ENCODE data around the gene TEX12. TPM values are rescaled to one million over a fixed set of nuclear protein-coding genes. Genes with fewer than 3 reads are reported as not detected.
"Not testable (repeated sequence)": the region's sequence is repeated elsewhere in the genome, so short reads cannot be mapped to it uniquely, and the experiment has no call there.

TEX12 gene
- total RNA-seq, 1 donor from 2014 or later = not detected

GRCh38 chr11:112182867-112183266, 15.7 kb downstream of the TEX12 start:
- no peaks in the 10 kb centered on the region for H3K4me1 ChIP-seq
- no peak overlapping the region for H3K27ac ChIP-seq
- no peak overlapping the region for H3K4me3 ChIP-seq
- no peak for DNase-seq
- ATAC-seq = no peak
- H3K27me3 ChIP-seq (ENCODE audit: low read depth) = no peaks in the 10 kb centered on the region
- intact Hi-C loops (cut with DNase I) = no loop called here
- no peaks in the 10 kb centered on the region for H3K9me3 ChIP-seq
- H3K36me3 ChIP-seq = no peaks in the 10 kb centered on the region
- no peak for TF ChIP-seq CTCF (IDR thresholded peaks at IDR 0.05)

GRCh38 chr11:112185883-112186282, 18.7 kb downstream of the TEX12 start:
- H3K9me3 ChIP-seq = no peaks in the 10 kb centered on the region
- no peak for DNase-seq
- no peak overlapping the region for H3K4me3 ChIP-seq
- no peaks in the 10 kb centered on the region for H3K4me1 ChIP-seq
- intact Hi-C loops (cut with DNase I) = no loop called here
- H3K27me3 ChIP-seq (ENCODE audit: low read depth) = no peaks in the 10 kb centered on the region
- no peak for TF ChIP-seq CTCF (IDR thresholded peaks at IDR 0.05)
- ATAC-seq = no peak
- H3K36me3 ChIP-seq = no peaks in the 10 kb centered on the region
- no peak overlapping the region for H3K27ac ChIP-seq

- no peak overlapping the region for H3K27ac ChIP-seq
- no peak overlapping the region for H3K4me3 ChIP-seq
- no peaks in the 10 kb centered on the region for H3K27me3 ChIP-seq (ENCODE audit: low read depth)
- no peaks in the 10 kb centered on the region for H3K4me1 ChIP-seq
- intact Hi-C loops (cut with DNase I) = no loop called here
- DNase-seq = no peak
- no peaks in the 10 kb centered on the region for H3K36me3 ChIP-seq
- H3K9me3 ChIP-seq = no peaks in the 10 kb centered on the region
- ATAC-seq = no peak
- no peak for TF ChIP-seq CTCF (IDR thresholded peaks at IDR 0.05)
Measured at GRCh38 chr11:112186304-112186703, 19.1 kb downstream of the TEX12 start.

GRCh38 chr11:112195113-112195512, 27.9 kb downstream of the TEX12 start:
- intact Hi-C loops (cut with DNase I); H3K4me1 ChIP-seq; ATAC-seq; H3K9me3 ChIP-seq; H3K36me3 ChIP-seq; H3K4me3 ChIP-seq; H3K27ac ChIP-seq; DNase-seq; H3K27me3 ChIP-seq (ENCODE audit: low read depth): not testable (repeated sequence)

- intact Hi-C loops (cut with DNase I) = no loop called here
- no peaks in the 10 kb centered on the region for H3K36me3 ChIP-seq
- H3K9me3 ChIP-seq = no peaks in the 10 kb centered on the region
- H3K4me1 ChIP-seq = no peaks in the 10 kb centered on the region
- DNase-seq = no peak
- no peak for TF ChIP-seq CTCF (IDR thresholded peaks at IDR 0.05)
- no peak overlapping the region for H3K27ac ChIP-seq
- H3K27me3 ChIP-seq (ENCODE audit: low read depth) = no peaks in the 10 kb centered on the region
- no peak overlapping the region for H3K4me3 ChIP-seq
- peak in 1 of 2 donors; percentile 41 for ATAC-seq
Measured at GRCh38 chr11:112195951-112196351, 28.8 kb downstream of the TEX12 start.

GRCh38 chr11:112196519-112197087, 29.4 kb downstream of the TEX12 start:
- Histone ChIP-seq H3K4me1 (no peaks in the 10 kb centered on the region), H3K4me3 (no peak overlapping the region), H3K27me3 (ENCODE audit: low read depth) (no peaks in the 10 kb centered on the region), H3K36me3 (no peaks in the 10 kb centered on the region), H3K27ac (no peak overlapping the region), H3K9me3 (no peaks in the 10 kb centered on the region)
- intact Hi-C loops (cut with DNase I) = no loop called here
- DNase-seq = no peak
- no peak for TF ChIP-seq CTCF (IDR thresholded peaks at IDR 0.05)
- ATAC-seq = no peak

- H3K4me3 ChIP-seq; H3K4me1 ChIP-seq; ATAC-seq; H3K27me3 ChIP-seq (ENCODE audit: low read depth); intact Hi-C loops (cut with DNase I); H3K36me3 ChIP-seq; H3K9me3 ChIP-seq; H3K27ac ChIP-seq; DNase-seq: not testable (repeated sequence)
Measured at GRCh38 chr11:112199101-112199500, 31.9 kb downstream of the TEX12 start.

Data from lower lobe of right lung (tissue), 2 donors.